H1 (cell line): ENCODE data around the gene HS6ST1. TPM values are rescaled to one million over a fixed set of nuclear protein-coding genes. Genes with fewer than 3 reads are reported as not detected.
"Not testable (repeated sequence)": the region's sequence is repeated elsewhere in the genome, so short reads cannot be mapped to it uniquely, and the experiment has no call there.

Experiments
- CTCF ChIA-PET: fragments of 300-600 bp; sonication (Branson Sonifier 250); formaldehyde crosslinking; loops from one replicate; lab custom pipeline; 2021; ENCODE audit not compliant: partially characterized antibody; lab: Charles Lee
- POLR2A ChIA-PET: fragments of 300-600 bp; sonication (Branson Sonifier 250); formaldehyde crosslinking; loops from one replicate; lab custom pipeline; 2021; ENCODE audit warnings: inconsistent platforms; ENCODE audit not compliant: partially characterized antibody; lab: Charles Lee
- DNase-seq, 2 experiments: peaks; one replicate each; pipeline versions ENCODE4 v3.0.0 to v3.0.0-alpha.2; 2010 to 2022; ENCODE audit warnings: low spot score in 2 of 2, low read depth in 1 of 2, mixed read lengths in 1 of 2
- FAIRE-seq: peaks from 2 replicates; lab custom pipeline; 2011; peaks lifted over from hg19 to GRCh38; lab: Jason Lieb, UNC
- H2AFZ ChIP-seq: 2 replicates; pipeline ENCODE4 v1.8.1; 2012; ENCODE audit warnings: low read length, inconsistent platforms
- H2AK5ac ChIP-seq: 2 replicates; pipeline ENCODE4 v1.6.1; 2013; ENCODE audit warnings: low read depth, low read length
- H2BK120ac ChIP-seq: replicated peaks from 2 replicates; pipeline ENCODE3; 2013; ENCODE audit warnings: low read depth, low read length, inconsistent platforms
- H2BK12ac ChIP-seq: 2 replicates; pipeline ENCODE4 v1.6.1; 2013; ENCODE audit warnings: low read depth, low read length
- H2BK15ac ChIP-seq: 2 replicates; pipeline ENCODE4 v1.6.1; 2013; ENCODE audit warnings: low read length
- H2BK20ac ChIP-seq: 2 replicates; pipeline ENCODE4 v1.6.1; 2013; ENCODE audit warnings: low read length
- H2BK5ac ChIP-seq: 2 replicates; pipeline ENCODE4 v1.6.1; 2013; ENCODE audit warnings: low read depth, low read length
- H3K14ac ChIP-seq: 2 replicates; pipeline ENCODE4 v1.6.1; 2013; ENCODE audit warnings: inconsistent platforms; ENCODE audit not compliant: insufficient read length
- H3K18ac ChIP-seq: 2 replicates; pipeline ENCODE4 v1.6.1; 2013; ENCODE audit warnings: low read length; ENCODE audit errors: extremely low read depth
- H3K23ac ChIP-seq: 2 replicates; pipeline ENCODE4 v1.6.1; 2013; ENCODE audit warnings: inconsistent platforms; ENCODE audit not compliant: insufficient read length
- H3K23me2 ChIP-seq: 2 replicates; pipeline ENCODE4 v1.6.1; 2013; ENCODE audit warnings: low read depth, low read length
- H3K27ac ChIP-seq: 2 replicates; pipeline ENCODE4 v1.6.1; 2011; ENCODE audit warnings: low read depth, low read length, inconsistent platforms
- H3K27me3 ChIP-seq, 4 experiments: replicated peaks in 1 of 4; 1 replicate in 1 of 4; 2 replicates in 3 of 4; pipeline versions ENCODE4 v1.6.1 to v1.8.1; 2011 to 2013; ENCODE audit warnings: low read length in 3 of 4, mild to moderate bottlenecking in 3 of 4, inconsistent platforms in 2 of 4, mixed read lengths in 2 of 4, moderate library complexity in 1 of 4; ENCODE audit not compliant: control insufficient read depth in 3 of 4, insufficient read depth in 3 of 4; ENCODE audit errors: extremely low read depth in 1 of 4
- H3K36me3 ChIP-seq, 4 experiments: 2 replicates each; pipeline versions ENCODE4 v1.6.1 to v1.8.1; 2011 to 2013; ENCODE audit warnings: mild to moderate bottlenecking in 4 of 4, low read length in 3 of 4, moderate library complexity in 2 of 4, control low read depth in 1 of 4, inconsistent platforms in 1 of 4; ENCODE audit not compliant: insufficient read depth in 4 of 4, control insufficient read depth in 2 of 4
- H3K4ac ChIP-seq: replicated peaks from 2 replicates; pipeline ENCODE3; 2013; ENCODE audit warnings: low read length, low read depth, mixed read lengths, inconsistent platforms; ENCODE audit not compliant: insufficient read length
- H3K4me1 ChIP-seq, 4 experiments: replicated peaks in 1 of 4; 1 replicate in 1 of 4; 2 replicates in 3 of 4; pipeline versions ENCODE4 v1.6.1 to v1.8.1; 2011 to 2013; ENCODE audit warnings: low read length in 3 of 4, inconsistent platforms in 2 of 4, mixed read lengths in 1 of 4; ENCODE audit not compliant: insufficient read depth in 4 of 4, control insufficient read depth in 3 of 4
- H3K4me2 ChIP-seq, 2 experiments: 2 replicates each; pipeline versions ENCODE4 v1.6.1 to v1.8.1; 2011 to 2013; ENCODE audit warnings: low read depth in 2 of 2, low read length in 2 of 2, control low read depth in 1 of 2, inconsistent platforms in 1 of 2, mild to moderate bottlenecking in 1 of 2; ENCODE audit not compliant: insufficient read depth in 1 of 2
- H3K4me3 ChIP-seq, 4 experiments: fragments of 200-600, 300-600 bp in 1 of 4; sonication (generic), shearing (Covaris generic), sonication (Bioruptor Twin) in 1 of 4; 2 replicates each; pipeline versions ENCODE4 v1.5.1 to v1.8.1; 2011 to 2016; ENCODE audit warnings: low read length in 4 of 4, low read depth in 3 of 4, control low read depth in 2 of 4, inconsistent platforms in 2 of 4, mild to moderate bottlenecking in 2 of 4, mixed read lengths in 1 of 4, moderate library complexity in 1 of 4; ENCODE audit not compliant: insufficient read depth in 2 of 4; ENCODE audit errors: extremely low read depth in 1 of 4
- H3K56ac ChIP-seq: replicated peaks from 2 replicates; pipeline ENCODE3; 2013; ENCODE audit warnings: low read depth, mild to moderate bottlenecking, mixed read lengths, low read length, inconsistent platforms; ENCODE audit not compliant: insufficient read length
- H3K79me1 ChIP-seq: 2 replicates; pipeline ENCODE4 v1.6.1; 2013; ENCODE audit warnings: low read depth, low read length, control low read depth
- H3K79me2 ChIP-seq, 2 experiments: 2 replicates each; pipeline versions ENCODE4 v1.6.1 to v1.8.1; 2012 to 2013; ENCODE audit warnings: low read length in 2 of 2, mild to moderate bottlenecking in 2 of 2, inconsistent platforms in 1 of 2; ENCODE audit not compliant: insufficient read depth in 2 of 2, control insufficient read depth in 1 of 2
- H3K9ac ChIP-seq, 4 experiments: replicated peaks in 1 of 4; 1 replicate in 1 of 4; 2 replicates in 3 of 4; pipeline versions ENCODE4 v1.6.1 to v1.8.1; 2011 to 2013; ENCODE audit warnings: low read depth in 3 of 4, low read length in 3 of 4, control low read depth in 2 of 4, mild to moderate bottlenecking in 2 of 4, moderate library complexity in 2 of 4, inconsistent platforms in 1 of 4; ENCODE audit errors: extremely low read depth in 1 of 4
- H3K9me3 ChIP-seq, 2 experiments: 2 replicates each; pipeline versions ENCODE4 v1.6.1 to v1.8.1; 2012 to 2013; ENCODE audit warnings: mild to moderate bottlenecking in 2 of 2, moderate library complexity in 2 of 2, control low read depth in 1 of 2, inconsistent platforms in 1 of 2, low read depth in 1 of 2, low read length in 1 of 2, mixed read lengths in 1 of 2; ENCODE audit not compliant: insufficient read depth in 2 of 2
- H4K20me1 ChIP-seq, 2 experiments: replicated peaks in 1 of 2; 2 replicates each; pipeline versions ENCODE3 to v1.8.1; 2011 to 2013; ENCODE audit warnings: inconsistent platforms in 2 of 2, low read length in 2 of 2, mild to moderate bottlenecking in 1 of 2; ENCODE audit not compliant: insufficient read depth in 2 of 2, control insufficient read depth in 1 of 2
- H4K5ac ChIP-seq: 2 replicates; pipeline ENCODE4 v1.6.1; 2013; ENCODE audit warnings: low read length, low read depth, mixed read lengths, inconsistent platforms; ENCODE audit not compliant: insufficient read length
- H4K8ac ChIP-seq: 2 replicates; pipeline ENCODE4 v1.8.0; 2013; ENCODE audit warnings: mild to moderate bottlenecking, moderate library complexity, low read length, inconsistent platforms; ENCODE audit not compliant: insufficient read depth; ENCODE audit errors: extremely low read depth
- H4K91ac ChIP-seq: replicated peaks from 2 replicates; pipeline ENCODE3; 2013; ENCODE audit warnings: low read length, mixed read lengths, inconsistent platforms; ENCODE audit not compliant: insufficient read length
- WGBS, 2 experiments: shearing (Covaris generic) in 1 of 2; methylation state at CpG; one replicate each; pipeline versions ENCODE4 v1.1.6 to v1.1.7; 2013 to 2015; ENCODE audit warnings: low lambda C conversion rate in 2 of 2, mixed read lengths in 2 of 2, inconsistent platforms in 1 of 2, low coverage in 1 of 2, missing lambda C conversion rate in 1 of 2; ENCODE audit not compliant: insufficient replicate concordance in 2 of 2, insufficient coverage in 1 of 2, insufficient read length in 1 of 2; ENCODE audit errors: extremely low coverage in 1 of 2, missing lambda C conversion rate in 1 of 2; 5-methylcytosine and 5-hydroxymethylcytosine counted together
- polyA plus RNA-seq, 7 experiments: library from polyadenylated mRNA; depleted of rRNA in 3 of 7; stranded (reverse) in 5 of 7; unstranded in 2 of 7; fragments of >200 nt in 5 of 7; fragments of 200-250 nt in 2 of 7; gene quantifications; 1 replicate in 5 of 7; 2 replicates in 1 of 7; 4 replicates in 1 of 7; pipeline versions ENCODE4 v1.2.1 to v1.2.3, GENCODE V29; 2011 to 2013; ENCODE audit warnings: missing spikeins in 2 of 7, mixed read lengths in 2 of 7
- total RNA-seq: library from RNA; stranded (reverse); fragmentation: NEBNext Ultra II Directional; extraction: Animal tissue kit (Norgen Biotek cat#: 25700); gene quantifications from 2 replicates; pipeline ENCODE4 v1.2.1, GENCODE V29; 2021

HS6ST1 gene
- total and polyA plus RNA-seq, 2 of the 8 experiments (the other 6 are each of a cell fraction or from before 2014, with no cell fraction given) = 37.4 to 74.6 TPM

DNA sequence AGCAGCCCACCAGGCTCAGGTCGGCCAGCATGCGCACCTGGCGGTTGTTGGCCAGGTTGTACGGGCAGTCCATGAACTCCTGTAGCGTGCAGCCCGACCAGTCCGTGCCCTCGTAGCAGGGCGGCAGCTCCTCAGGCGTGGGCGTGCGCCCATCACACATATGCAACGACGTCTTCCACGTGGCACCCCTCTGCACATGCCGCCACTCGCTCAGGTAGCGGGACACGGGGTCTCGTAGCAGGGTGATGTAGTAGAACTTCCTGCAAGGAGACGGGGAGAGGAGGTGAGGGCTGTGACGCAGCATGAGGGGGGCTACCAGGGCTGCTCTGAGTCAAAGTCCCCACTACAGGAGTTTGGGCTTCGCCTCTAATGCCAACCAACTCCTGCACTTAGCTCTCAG, 50.1 kb downstream of the HS6ST1 start:
- peak in 1 of 2 experiments; percentile 38 for DNase-seq

DNA sequence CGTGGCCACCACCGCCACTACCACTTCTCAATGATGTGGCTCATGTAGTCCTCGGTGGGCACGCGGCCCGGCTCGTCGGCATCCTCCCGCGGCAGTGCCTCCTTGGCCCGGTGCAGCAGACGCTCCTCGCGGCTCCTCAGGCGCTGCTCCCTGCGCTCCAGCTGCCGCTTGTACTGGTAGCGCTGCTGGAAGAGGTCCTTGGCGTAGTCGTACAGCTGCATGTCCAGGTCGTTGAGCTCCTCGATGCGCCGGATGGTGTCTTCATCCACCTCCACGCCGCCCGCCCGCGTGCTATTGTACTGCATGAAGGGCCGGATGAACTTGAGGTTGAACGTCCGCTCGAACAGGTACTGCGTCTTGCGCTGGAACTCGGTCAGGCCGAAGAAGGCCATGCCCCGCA, 50.5 kb downstream of the HS6ST1 start:
- Histone ChIP-seq H3K79me1 (peaks cover 12% of the 10 kb centered on the region), H4K20me1 (peaks cover 11 to 32% of the 10 kb centered on the region in 2 experiments), H3K79me2 (peaks cover 0 to 27% of the 10 kb centered on the region in 2 experiments; a peak in 1 of 4 replicates)
- H2BK20ac ChIP-seq, H2BK5ac ChIP-seq, FAIRE-seq, H2BK15ac ChIP-seq, POLR2A ChIA-PET, H3K4me3 ChIP-seq, H2AFZ ChIP-seq, H3K4me2 ChIP-seq, H3K23ac ChIP-seq, H3K4ac ChIP-seq, H2AK5ac ChIP-seq, H3K23me2 ChIP-seq, H4K8ac ChIP-seq, H2BK12ac ChIP-seq, DNase-seq, H3K36me3 ChIP-seq, H3K9ac ChIP-seq, H2BK120ac ChIP-seq, H3K14ac ChIP-seq, H4K5ac ChIP-seq, H3K9me3 ChIP-seq, H3K27ac ChIP-seq, H3K27me3 ChIP-seq, H4K91ac ChIP-seq, H3K56ac ChIP-seq, H3K4me1 ChIP-seq, H3K18ac ChIP-seq: not testable (repeated sequence)
- 94% methylated on average over 22 of the region's 38 CpGs; no CpG with 5 or more reads in 1 of the 2 experiments for WGBS, 2 experiments
- CTCF ChIA-PET = interaction anchor here (1.2 kb wide), 1 partner anchor 32 kb away, joined by 3 read pairs; no protein-coding TSS in a partner anchor

More for the DNA sequence above, 50.1 kb downstream of the HS6ST1 start:
- POLR2A ChIA-PET, H4K91ac ChIP-seq, H3K56ac ChIP-seq, H3K9ac ChIP-seq, H3K4me3 ChIP-seq, H3K14ac ChIP-seq, H3K23me2 ChIP-seq, H3K23ac ChIP-seq, H3K18ac ChIP-seq, H2BK15ac ChIP-seq, H3K4me2 ChIP-seq, H3K4me1 ChIP-seq, H2BK120ac ChIP-seq, H3K27ac ChIP-seq, H2BK12ac ChIP-seq, H2BK5ac ChIP-seq, H2BK20ac ChIP-seq, FAIRE-seq, H3K9me3 ChIP-seq, H3K27me3 ChIP-seq, H3K4ac ChIP-seq, H2AK5ac ChIP-seq, H2AFZ ChIP-seq, H4K5ac ChIP-seq, H3K36me3 ChIP-seq, H4K8ac ChIP-seq: not testable (repeated sequence)
- CTCF ChIA-PET = interaction anchor here (1.2 kb wide), 1 partner anchor 33 kb away, joined by 3 read pairs; no protein-coding TSS in a partner anchor
- WGBS, 2 experiments = 93% methylated on average over 20 of the region's 23 CpGs; no CpG with 5 or more reads in 1 of the 2 experiments
- H3K79me1 ChIP-seq = peaks cover 15% of the 10 kb centered on the region
- H3K79me2 ChIP-seq = peaks cover 0 to 32% of the 10 kb centered on the region in 2 experiments; a peak in 1 of 4 replicates
- H4K20me1 ChIP-seq = peaks cover 11 to 37% of the 10 kb centered on the region in 2 experiments
